ENCODE results near the gene CMIP. TPM values are rescaled to one million over a fixed set of nuclear protein-coding genes. Genes with fewer than 3 reads are reported as not detected.

The CMIP gene
- total RNA-seq, 2 donors from 2014 or later = 7.7 to 19.2 TPM

DNA sequence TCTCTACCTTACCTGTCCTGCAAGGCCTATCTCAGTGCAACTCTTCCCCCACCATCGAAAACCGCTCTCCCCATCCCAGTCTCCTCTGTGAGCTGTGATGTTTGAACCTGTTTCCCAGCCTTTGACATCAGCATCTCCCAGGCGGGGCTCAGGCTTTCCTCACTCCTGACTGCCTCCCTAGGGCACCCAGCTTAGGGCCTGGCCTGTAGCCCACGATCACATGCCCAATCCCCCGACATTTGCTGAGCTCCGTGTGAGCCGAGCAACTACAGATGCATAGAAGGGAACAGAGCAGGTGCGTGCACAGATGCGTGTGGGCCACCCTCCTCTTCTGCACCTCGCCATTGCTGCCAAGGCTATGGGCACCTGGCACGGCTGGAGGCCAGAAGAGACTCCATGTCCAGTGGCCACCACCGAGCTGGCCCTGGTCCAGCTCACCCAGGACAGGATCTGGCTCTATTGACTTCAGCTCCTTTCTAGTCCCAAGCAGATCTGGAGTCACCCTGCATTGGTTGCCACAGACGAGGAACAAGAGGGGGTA is 35.5 kb upstream of the CMIP start:
- Histone ChIP-seq H3K27me3 (no peaks in the 10 kb centered on the region), H3K4me3 (no peak overlapping the region), H3K36me3 (no peaks in the 10 kb centered on the region), H3K9me3 (no peaks in the 10 kb centered on the region), H3K4me1 (peaks cover 0 to under 1% of the 10 kb centered on the region in 2 donors), H3K27ac (no peak overlapping the region)
- no peak for TF ChIP-seq CTCF (IDR thresholded peaks at IDR 0.05)
- DNase-seq (ENCODE audit: low spot score) = no peak

- no peak for DNase-seq (ENCODE audit: low spot score)
- no peak for TF ChIP-seq CTCF (IDR thresholded peaks at IDR 0.05)
Observed at GRCh38 chr16:81410643-81411293, 33.8 kb upstream of the CMIP start.

DNA sequence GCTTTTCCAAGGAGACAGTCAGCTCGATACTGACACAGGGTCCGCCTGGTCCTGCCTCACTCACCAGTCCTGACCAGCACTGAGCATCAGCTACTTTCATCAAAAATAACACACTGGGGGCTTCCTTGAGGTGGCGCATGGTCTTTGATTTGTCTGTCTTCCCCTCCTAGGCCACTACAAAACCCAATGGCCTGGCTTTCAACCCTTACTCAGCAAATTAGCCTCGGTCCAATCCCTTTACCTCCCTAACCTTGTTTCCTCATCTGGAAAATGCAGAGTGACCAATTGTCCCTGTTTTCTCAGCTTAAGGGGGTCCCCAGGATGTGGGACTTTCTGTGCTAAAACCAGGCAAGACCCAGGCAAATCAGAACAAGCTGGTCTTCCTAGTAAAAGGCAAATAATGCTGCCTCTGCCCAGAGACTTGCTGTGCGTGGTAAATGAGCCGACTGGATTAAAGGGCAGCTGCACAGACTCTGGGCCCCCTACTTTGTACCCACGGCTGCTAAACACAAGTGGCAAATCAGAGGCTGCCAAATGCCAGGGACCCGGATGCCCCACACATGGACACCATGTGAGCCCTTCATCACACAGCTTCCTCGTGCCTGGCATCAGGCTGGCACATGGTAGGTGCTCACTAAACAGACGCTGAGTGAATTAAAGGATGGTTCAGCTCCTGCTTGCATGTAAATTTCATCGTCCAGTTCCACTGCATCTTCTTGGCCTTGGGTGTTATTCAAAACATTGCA is 31.2 kb upstream of the CMIP start:
- H3K36me3 ChIP-seq = no peaks in the 10 kb centered on the region

More at GRCh38 chr16:81410643-81411293, 33.8 kb upstream of the CMIP start:
- Histone ChIP-seq H3K36me3 (no peaks in the 10 kb centered on the region), H3K9me3 (no peaks in the 10 kb centered on the region), H3K27me3 (no peaks in the 10 kb centered on the region), H3K4me3 (no peak overlapping the region), H3K4me1 (no peaks in the 10 kb centered on the region), H3K27ac (no peak overlapping the region)

GRCh38 chr16:81415751-81416150 is 28.9 kb upstream of the CMIP start:
- Histone ChIP-seq H3K4me3 (no peak overlapping the region), H3K27ac (no peak overlapping the region), H3K4me1 (no peaks in the 10 kb centered on the region), H3K9me3 (no peaks in the 10 kb centered on the region), H3K36me3 (no peaks in the 10 kb centered on the region), H3K27me3 (no peaks in the 10 kb centered on the region)
- TF ChIP-seq CTCF (IDR thresholded peaks at IDR 0.05) = no peak
- no peak for DNase-seq (ENCODE audit: low spot score)

More for the DNA sequence above, 31.2 kb upstream of the CMIP start:
- no peak overlapping the region for H3K4me3 ChIP-seq
- no peak for TF ChIP-seq CTCF (IDR thresholded peaks at IDR 0.05)
- no peaks in the 10 kb centered on the region for H3K4me1 ChIP-seq
- H3K27ac ChIP-seq = no peak overlapping the region
- H3K27me3 ChIP-seq = no peaks in the 10 kb centered on the region
- DNase-seq (ENCODE audit: low spot score) = no peak
- no peaks in the 10 kb centered on the region for H3K9me3 ChIP-seq

GRCh38 chr16:81416749-81417148 is 27.9 kb upstream of the CMIP start:
- DNase-seq (ENCODE audit: low spot score) = no peak
- TF ChIP-seq CTCF (IDR thresholded peaks at IDR 0.05) = no peak
- H3K4me1 ChIP-seq = no peaks in the 10 kb centered on the region
- no peak overlapping the region for H3K4me3 ChIP-seq
- H3K9me3 ChIP-seq = no peaks in the 10 kb centered on the region
- H3K27me3 ChIP-seq = no peaks in the 10 kb centered on the region
- no peaks in the 10 kb centered on the region for H3K36me3 ChIP-seq
- H3K27ac ChIP-seq = no peak overlapping the region

All from right atrium auricular region (tissue), 2 donors.